HG03354 (cell line): ENCODE results near the gene AFM.
A peak's percentile ranks its signal among the peaks of the same experiment; 100 is the strongest.

Experiments used
- ATAC-seq: cut with Tn5 transposase; IDR thresholded peaks from one replicate; pipeline ENCODE4 v1.9.1; 2021; ENCODE audit warnings: mild to moderate bottlenecking; ENCODE audit not compliant: unreplicated experiment, poor library complexity, severe bottlenecking

The AFM gene, protein sequence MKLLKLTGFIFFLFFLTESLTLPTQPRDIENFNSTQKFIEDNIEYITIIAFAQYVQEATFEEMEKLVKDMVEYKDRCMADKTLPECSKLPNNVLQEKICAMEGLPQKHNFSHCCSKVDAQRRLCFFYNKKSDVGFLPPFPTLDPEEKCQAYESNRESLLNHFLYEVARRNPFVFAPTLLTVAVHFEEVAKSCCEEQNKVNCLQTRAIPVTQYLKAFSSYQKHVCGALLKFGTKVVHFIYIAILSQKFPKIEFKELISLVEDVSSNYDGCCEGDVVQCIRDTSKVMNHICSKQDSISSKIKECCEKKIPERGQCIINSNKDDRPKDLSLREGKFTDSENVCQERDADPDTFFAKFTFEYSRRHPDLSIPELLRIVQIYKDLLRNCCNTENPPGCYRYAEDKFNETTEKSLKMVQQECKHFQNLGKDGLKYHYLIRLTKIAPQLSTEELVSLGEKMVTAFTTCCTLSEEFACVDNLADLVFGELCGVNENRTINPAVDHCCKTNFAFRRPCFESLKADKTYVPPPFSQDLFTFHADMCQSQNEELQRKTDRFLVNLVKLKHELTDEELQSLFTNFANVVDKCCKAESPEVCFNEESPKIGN

DNA sequence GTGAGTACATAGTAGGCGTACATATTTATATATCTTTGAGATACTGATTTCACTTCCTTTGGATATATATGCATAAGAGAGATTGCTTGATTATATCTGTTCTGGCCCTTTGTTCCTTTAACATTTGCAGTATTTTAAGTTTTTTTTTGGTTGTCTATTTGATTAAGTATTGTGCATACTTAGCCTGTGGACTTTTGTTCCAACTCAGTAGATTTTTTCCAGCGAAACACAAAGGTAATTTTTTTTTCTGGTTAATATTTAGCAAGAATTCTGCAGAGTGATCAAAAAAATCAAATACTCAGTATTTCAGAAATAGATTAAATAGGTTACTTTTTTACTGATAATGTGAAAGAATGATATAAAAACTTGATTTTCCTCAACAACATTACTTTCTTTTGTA is at the start of gene AFM:
Gene AFM, plus strand, starts transcription at position 388 of the 400 bp plus-strand sequence. CDS start 31 bp downstream, outside the sequence.
- no peak for ATAC-seq

DNA sequence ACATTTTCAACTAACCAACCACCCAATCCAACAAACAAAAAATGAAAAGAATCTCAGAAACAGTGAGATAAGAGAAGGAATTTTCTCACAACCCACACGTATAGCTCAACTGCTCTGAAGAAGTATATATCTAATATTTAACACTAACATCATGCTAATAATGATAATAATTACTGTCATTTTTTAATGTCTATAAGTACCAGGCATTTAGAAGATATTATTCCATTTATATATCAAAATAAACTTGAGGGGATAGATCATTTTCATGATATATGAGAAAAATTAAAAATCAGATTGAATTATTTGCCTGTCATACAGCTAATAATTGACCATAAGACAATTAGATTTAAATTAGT is 49.8 kb upstream of the AFM start:
- no peak for ATAC-seq

DNA sequence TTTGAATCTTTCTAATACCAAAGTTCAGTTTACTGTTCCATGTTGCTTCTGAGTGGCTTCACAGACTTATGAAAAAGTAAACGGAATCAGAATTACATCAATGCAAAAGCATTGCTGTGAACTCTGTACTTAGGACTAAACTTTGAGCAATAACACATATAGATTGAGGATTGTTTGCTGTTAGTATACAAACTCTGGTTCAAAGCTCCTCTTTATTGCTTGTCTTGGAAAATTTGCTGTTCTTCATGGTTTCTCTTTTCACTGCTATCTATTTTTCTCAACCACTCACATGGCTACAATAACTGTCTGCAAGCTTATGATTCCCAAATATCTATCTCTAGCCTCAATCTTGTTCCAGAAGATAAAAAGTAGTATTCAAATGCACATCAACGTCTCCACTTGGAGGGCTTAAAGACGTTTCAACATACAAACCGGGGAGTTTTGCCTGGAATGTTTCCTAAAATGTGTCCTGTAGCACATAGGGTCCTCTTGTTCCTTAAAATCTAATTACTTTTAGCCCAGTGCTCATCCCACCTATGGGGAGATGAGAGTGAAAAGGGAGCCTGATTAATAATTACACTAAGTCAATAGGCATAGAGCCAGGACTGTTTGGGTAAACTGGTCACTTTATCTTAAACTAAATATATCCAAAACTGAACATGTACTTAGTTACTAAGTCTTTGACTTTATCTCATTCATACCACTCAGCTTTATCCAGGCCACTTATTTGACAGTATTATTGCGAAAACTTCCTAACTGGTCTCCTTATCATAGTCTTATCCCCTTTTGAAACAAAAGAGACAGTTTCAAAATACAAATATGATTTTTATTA is 49.2 kb upstream of the AFM start:
- ATAC-seq = no peak

DNA sequence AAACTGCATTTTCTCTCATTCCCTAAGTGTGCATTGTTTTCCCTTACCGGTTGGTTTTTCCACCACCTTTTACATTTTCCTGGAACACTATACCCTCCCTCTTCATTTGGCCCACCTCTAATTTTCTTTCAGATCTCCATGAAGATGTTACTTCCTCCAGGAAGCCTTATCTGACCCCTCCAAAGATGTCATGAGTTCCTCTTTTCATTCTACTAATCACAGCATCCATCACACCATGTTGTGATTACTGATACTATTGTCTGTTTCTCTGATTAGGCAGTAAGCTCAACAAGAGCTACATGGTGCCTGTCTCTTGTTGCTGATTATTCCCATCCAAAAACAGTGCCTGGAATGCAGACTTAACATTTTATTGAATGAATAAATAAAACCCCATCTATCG is 48.4 kb upstream of the AFM start:
- ATAC-seq = no peak

DNA sequence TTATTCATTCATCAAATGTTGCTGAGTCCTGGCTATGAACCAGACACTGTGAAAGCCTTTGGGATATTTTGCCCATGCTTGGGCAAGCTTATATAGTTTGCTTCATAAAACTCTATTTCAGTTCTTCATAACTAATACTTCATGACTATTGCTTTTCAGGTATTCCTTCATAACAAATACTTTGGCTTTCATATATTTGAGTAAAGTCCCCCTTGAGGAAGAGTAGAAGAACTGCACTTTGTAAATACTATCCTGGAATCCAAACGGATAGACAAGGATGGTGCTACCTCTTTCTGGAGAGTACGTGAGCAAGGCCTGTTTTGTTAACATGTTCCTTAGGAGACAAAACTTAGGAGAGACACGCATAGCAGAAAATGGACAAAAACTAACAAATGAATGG is 47.2 kb upstream of the AFM start:
- peak; percentile 82 for ATAC-seq

DNA sequence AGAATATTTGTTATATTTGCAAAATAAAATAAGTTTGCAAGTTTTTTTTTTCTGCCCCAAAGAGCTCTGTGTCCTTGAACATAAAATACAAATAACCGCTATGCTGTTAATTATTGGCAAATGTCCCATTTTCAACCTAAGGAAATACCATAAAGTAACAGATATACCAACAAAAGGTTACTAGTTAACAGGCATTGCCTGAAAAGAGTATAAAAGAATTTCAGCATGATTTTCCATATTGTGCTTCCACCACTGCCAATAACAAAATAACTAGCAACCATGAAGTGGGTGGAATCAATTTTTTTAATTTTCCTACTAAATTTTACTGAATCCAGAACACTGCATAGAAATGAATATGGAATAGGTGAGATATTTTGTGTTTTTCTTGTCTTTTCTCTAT is 45.6 kb upstream of the AFM start, which contains the start of gene AFP:
Gene AFP, plus strand, starts transcription at position 238 of the 400 bp plus-strand sequence. Its CDS starts 42 bp downstream, at position 280.
- no peak for ATAC-seq

DNA sequence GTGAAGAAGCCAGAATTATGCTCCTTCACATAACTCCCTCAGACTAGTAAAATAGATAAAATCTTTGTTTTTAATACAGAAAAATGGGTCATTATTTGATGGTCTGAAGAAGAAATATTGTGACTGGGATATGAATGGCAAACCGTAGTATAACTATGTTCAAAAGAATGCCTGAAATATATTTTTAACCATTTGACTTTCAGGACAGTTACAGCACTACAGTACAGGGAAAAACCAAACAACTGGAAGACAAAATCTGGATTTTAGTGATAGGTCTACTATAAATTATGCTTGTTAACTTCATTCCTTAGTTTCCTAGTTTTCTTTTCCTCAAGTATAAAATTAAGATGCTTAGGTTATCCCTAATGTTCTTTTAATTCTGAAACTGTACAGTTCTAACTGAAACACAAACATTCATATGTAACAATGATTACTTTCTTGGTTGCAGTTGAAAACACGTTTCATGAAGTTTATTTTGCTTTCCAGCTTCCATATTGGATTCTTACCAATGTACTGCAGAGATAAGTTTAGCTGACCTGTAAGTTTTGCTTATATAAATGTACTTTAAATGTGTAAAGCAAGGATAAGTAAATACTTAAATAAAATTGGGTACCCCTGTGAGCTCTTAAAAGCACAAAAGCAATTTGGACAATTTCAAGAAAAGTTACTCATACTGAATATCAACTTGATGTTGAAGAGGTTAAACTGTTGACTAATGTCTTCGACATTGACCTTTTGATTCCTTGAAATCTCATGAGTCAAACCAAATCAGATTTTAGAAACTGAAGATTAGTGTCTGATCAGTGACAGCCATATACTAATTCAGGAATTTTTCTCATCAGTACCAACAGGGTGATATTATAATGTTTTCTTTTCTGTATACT is 44.6 kb upstream of the AFM start:
- no peak for ATAC-seq

DNA sequence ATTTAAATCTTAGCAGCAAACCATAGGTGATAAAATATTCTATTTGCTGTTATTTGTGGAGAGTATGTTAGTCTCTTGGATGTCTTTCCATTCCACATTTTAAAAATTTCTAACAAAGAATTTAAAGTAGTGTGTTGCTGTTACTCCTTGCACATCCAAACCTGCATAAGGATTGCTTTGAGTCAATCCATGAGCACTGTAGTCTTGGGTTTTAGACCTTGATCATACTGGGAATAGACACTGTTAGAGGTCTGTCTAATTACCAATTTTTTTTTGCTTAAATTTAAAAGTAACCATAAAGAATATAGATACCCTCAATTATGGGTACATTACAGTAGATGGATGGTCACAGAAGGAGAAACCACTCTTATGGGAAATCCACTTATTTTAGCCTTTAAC is 44.0 kb upstream of the AFM start:
- ATAC-seq = no peak

GRCh38 chr4:73438048-73438447 is 43.5 kb upstream of the AFM start:
- no peak for ATAC-seq

DNA sequence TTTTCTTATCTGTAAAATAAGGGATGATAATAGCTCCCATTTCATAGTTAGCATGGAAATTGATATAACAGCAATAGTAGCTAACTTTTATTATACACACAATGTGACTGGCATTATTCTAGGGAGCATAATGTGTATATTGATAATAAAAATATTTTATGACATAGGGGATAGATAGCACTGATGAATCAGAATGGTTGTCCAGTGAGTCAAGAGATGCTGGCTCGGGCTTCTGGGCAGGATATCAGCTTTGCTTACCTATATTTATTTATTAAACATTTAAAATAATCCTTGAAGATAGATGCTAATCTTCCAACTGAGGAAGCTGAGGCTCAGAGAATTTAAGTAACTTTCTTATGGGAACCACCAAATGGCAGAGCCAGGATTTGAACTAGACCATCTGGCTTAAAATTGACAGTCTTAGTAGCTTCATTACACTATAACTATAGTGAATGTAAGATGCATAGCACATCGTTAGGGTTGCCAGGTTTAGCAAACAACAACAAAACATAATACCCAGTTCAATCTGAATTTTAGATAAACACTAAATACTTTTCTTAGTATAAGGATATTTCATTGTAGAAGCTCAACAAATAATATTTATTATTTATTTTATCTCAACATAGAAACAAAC is 42.8 kb upstream of the AFM start:
- no peak for ATAC-seq

GRCh38 chr4:73439445-73439844 is 42.1 kb upstream of the AFM start:
- ATAC-seq = no peak

DNA sequence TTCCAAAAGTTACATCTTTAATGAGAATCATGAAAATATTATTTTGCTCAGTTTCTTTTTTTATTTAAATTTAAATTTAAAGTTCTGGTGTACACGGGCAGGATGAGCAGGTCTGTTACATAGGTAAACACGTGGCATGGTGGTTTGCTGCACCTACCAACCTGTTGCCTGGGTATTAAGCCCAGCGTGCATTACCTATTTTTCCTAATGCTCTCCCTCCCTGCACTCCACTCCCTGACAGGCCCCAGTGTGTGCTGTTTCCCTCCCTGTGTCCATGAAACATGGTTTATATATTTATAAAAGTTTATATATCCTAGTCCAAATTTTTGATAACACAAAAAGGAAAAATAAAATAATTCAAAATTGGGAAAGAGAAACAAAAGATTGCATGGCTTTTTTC is 41.6 kb upstream of the AFM start:
- no peak for ATAC-seq

- no peak for ATAC-seq
Measured at GRCh38 chr4:73440653-73441052, 40.9 kb upstream of the AFM start.

DNA sequence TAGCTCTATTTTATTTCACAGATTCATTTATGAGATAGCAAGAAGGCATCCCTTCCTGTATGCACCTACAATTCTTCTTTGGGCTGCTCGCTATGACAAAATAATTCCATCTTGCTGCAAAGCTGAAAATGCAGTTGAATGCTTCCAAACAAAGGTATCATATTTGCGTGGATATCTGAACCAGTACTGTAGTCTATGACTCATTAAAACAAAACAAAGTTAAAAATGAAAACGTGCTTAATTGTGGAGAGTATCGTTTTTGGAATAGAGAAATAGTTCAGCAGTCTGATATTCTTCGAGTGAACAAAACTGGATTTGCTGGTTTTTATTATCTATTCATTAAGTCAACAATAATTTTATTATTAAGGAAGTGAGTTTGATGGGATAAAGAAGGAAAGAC is 39.3 kb upstream of the AFM start:
- ATAC-seq = no peak

DNA sequence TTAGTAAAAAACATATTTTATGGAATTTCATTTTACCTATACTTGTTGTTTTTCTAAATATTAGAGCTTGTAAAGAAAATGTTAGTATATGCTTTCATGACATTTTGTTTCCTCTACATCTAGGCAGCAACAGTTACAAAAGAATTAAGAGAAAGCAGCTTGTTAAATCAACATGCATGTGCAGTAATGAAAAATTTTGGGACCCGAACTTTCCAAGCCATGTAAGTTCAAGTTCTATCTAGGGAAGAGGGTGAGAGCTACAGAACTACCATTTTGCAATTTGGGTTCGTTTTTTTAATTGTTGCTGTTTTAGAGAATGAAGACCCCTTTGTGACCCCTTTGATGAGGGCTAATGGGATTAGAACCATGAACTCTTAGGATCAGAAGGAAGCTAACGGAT is 38.3 kb upstream of the AFM start:
- ATAC-seq = no peak

DNA sequence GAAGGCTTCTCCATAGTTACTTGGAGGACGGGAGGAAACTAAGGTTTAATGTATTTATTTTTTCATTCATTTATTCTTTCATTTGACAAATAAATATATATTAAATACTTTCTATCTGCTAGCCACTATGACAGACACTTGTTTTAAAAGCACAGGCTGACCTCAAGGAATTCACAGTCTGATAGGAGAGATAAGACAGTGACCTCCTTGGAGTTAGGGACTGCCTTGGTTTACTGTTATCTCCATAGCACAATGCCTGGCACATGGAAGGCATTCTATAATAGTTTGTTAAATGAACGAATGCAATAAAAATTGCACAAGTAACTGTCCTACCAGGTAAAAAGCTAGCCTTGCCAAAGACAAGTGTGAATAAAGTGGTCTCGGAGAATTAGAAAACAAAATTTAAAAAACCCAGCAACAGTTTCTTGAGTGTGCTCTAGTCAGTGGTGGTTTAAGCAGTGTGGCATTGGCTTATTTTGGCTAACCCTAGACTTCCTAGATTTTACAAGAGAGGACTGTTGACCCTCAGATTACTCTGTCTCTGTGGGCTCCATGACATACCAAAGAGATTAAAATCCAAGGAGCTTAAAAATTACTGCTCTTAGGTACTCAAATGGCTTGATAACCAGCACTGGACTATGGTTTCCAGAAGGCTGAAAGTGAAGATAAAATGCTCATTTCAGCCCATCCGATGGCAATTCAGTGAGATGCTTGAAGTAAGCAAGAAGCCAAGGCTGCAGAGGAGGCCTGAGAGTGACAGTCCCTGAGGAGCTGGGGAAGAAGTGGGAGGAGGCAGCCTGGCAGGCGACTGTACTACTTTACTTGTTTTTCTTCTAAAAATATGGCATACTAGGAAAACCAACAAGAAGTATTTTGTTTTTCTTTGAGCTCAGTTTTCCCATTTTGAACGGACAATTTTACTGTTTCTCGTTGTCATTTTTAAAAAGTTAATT is 35.9 kb upstream of the AFM start:
- no peak for ATAC-seq

DNA sequence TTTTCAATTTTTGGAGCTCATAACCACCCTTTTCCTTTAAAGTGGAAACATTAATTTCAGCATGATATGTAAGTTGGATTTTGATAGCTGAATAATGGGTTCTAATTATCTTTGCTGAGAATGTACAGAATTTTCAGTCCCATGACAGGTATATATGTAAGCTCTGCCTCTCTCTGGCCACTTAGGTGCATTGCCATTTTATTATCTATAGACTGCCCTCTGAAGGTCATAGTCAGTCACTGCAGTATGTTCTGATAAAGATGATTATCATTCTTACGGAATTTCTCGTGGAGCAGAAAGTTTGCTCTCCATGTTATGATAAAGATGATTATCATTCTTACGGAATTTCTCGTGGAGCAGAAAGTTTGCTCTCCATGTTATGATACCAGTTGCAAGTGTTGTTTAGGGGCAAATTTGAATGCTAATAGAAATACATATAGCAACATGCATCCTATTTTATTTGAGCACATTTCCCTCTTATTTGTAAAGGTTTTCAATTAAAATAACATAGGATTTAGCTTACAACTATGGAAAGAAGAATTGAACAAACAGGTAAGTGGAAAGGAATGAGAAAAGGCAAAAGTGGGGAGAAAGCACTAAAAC is 35.1 kb upstream of the AFM start:
- peak; percentile 100 for ATAC-seq

DNA sequence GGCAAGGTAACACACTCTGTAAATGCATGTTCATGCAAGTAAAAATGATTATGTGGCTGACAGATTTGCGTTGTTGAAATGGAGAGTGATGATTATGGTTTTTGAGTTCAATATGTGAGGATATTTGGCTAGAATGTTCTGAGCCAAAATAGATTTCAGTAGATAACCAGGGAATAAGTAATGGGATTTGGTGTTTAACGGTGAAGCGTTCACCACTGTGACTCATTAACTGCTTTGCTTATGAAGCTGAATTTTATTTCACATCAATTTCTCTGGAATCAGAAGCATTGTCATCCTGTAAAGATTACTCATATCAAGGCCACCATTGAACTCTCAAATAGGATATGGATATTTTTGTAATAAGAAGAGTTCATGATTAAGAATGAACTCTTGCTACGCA is 33.9 kb upstream of the AFM start:
- no peak for ATAC-seq
